Measurements from ENCODE around the gene CTIF. TPM values are rescaled to one million over a fixed set of nuclear protein-coding genes. Genes with fewer than 3 reads are reported as not detected.

The CTIF gene
- total RNA-seq, 6 donors from 2014 or later, result 32.1 to 62.4 (median 47.8) TPM

GRCh38 chr18:48872234-48873145 is 333.7 kb downstream of the CTIF start:
- H3K9me3 ChIP-seq, result no peaks in the 10 kb centered on the region
- H3K4me1 ChIP-seq, result peaks cover 0 to 15% (median 7%) of the 10 kb centered on the region in 4 donors
- H3K4me3 ChIP-seq, result no peak overlapping the region

GRCh38 chr18:48874233-48874632 is 335.4 kb downstream of the CTIF start:
- Histone ChIP-seq H3K9me3 (no peaks in the 10 kb centered on the region), H3K4me3 (no peak overlapping the region), H3K27me3 (no peaks in the 10 kb centered on the region), H3K36me3 (no peaks in the 10 kb centered on the region), H3K27ac (no peak overlapping the region), H3K4me1 (peaks cover 6 to 22% (median 9%) of the 10 kb centered on the region in 4 donors)
- DNase-seq (no peak), ATAC-seq (ENCODE audit: low FRiP score in 2 of 2) (no peak)
- no peak for TF ChIP-seq POLR2A (IDR thresholded peaks at IDR 0.05)
- TF ChIP-seq EP300 (IDR thresholded peaks at IDR 0.05), result no peak
- 89 to 96% methylated on average over 5 of the region's 5 CpGs for WGBS, 2 donors

More at GRCh38 chr18:48872234-48873145, 333.7 kb downstream of the CTIF start:
- TF ChIP-seq POLR2AphosphoS5 (IDR thresholded peaks at IDR 0.05) (no peak), CTCF (IDR thresholded peaks at IDR 0.05) (no peak), POLR2A (IDR thresholded peaks at IDR 0.05) (no peak), EP300 (IDR thresholded peaks at IDR 0.05) (no peak)
- Histone ChIP-seq H3K27me3 (no peaks in the 10 kb centered on the region), H3K36me3 (no peaks in the 10 kb centered on the region), H3K27ac (peak overlapping the region in 2 of 4 donors; percentile 23 to 33)
- 87 to 88% methylated on average over 20 of the region's 20 CpGs for WGBS, 2 donors
- no peak for ATAC-seq (ENCODE audit: low FRiP score in 2 of 2)
- DNase-seq, result no peak

- TF ChIP-seq EP300 (IDR thresholded peaks at IDR 0.05) (no peak), CTCF (IDR thresholded peaks at IDR 0.05) (no peak), POLR2A (IDR thresholded peaks at IDR 0.05) (no peak), POLR2AphosphoS5 (IDR thresholded peaks at IDR 0.05) (no peak)
- ATAC-seq (ENCODE audit: low FRiP score in 2 of 2) (no peak), DNase-seq (no peak)
- Histone ChIP-seq H3K36me3 (no peaks in the 10 kb centered on the region), H3K4me1 (peaks cover 6 to 24% (median 7%) of the 10 kb centered on the region in 4 donors), H3K4me3 (no peak overlapping the region), H3K27me3 (no peaks in the 10 kb centered on the region), H3K27ac (no peak overlapping the region), H3K9me3 (no peaks in the 10 kb centered on the region)
- 95 to 96% methylated on average over 11 to 15 of the region's 15 CpGs for WGBS, 2 donors
Measured at GRCh38 chr18:48874701-48875162, 335.9 kb downstream of the CTIF start.

- Histone ChIP-seq H3K27me3 (no peaks in the 10 kb centered on the region), H3K4me3 (no peak overlapping the region), H3K36me3 (no peaks in the 10 kb centered on the region), H3K4me1 (peaks cover 6 to 24% (median 7%) of the 10 kb centered on the region in 4 donors), H3K9me3 (no peaks in the 10 kb centered on the region), H3K27ac (no peak overlapping the region)
- DNase-seq (no peak), ATAC-seq (ENCODE audit: low FRiP score in 2 of 2) (no peak)
- no peak for TF ChIP-seq EP300 (IDR thresholded peaks at IDR 0.05)
- no peak for TF ChIP-seq POLR2A (IDR thresholded peaks at IDR 0.05)
- no peak for TF ChIP-seq POLR2AphosphoS5 (IDR thresholded peaks at IDR 0.05)
- no peak for TF ChIP-seq CTCF (IDR thresholded peaks at IDR 0.05)
- 89 to 91% methylated on average over 14 to 17 of the region's 18 CpGs for WGBS, 2 donors
Measured at GRCh38 chr18:48875314-48875941, 336.6 kb downstream of the CTIF start.

- ATAC-seq (ENCODE audit: low FRiP score in 2 of 2) (no peak), DNase-seq (no peak)
- no peak for TF ChIP-seq CTCF (IDR thresholded peaks at IDR 0.05)
- TF ChIP-seq POLR2AphosphoS5 (IDR thresholded peaks at IDR 0.05), result no peak
- H3K4me1 ChIP-seq, result peaks cover 6 to 24% (median 7%) of the 10 kb centered on the region in 4 donors
- 74 to 87% methylated on average over 8 to 14 of the region's 15 CpGs for WGBS, 2 donors
- no peaks in the 10 kb centered on the region for H3K9me3 ChIP-seq
- H3K27ac ChIP-seq, result no peak overlapping the region
- no peaks in the 10 kb centered on the region for H3K36me3 ChIP-seq
- H3K4me3 ChIP-seq, result no peak overlapping the region
- H3K27me3 ChIP-seq, result no peaks in the 10 kb centered on the region
Measured at GRCh38 chr18:48875942-48876511, 337.2 kb downstream of the CTIF start.
